Measurements from ENCODE around the gene ANAPC13. TPM values are rescaled to one million over a fixed set of nuclear protein-coding genes. Genes with fewer than 3 reads are reported as not detected.

The ANAPC13 gene, protein sequence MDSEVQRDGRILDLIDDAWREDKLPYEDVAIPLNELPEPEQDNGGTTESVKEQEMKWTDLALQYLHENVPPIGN
- 85.6 TPM for total RNA-seq
- long read RNA-seq, transcript ANAPC13-206 (3 exons, 1,420 nt): minor isoform, 5 of 126 reads
- long read RNA-seq, transcript ANAPC13-201 (3 exons, 1,209 nt): major isoform, 87 of 126 reads
- long read RNA-seq, transcript ANAPC13-203 (2 exons, 686 nt): minor isoform, 5 of 126 reads
- long read RNA-seq, transcript ANAPC13-204 (3 exons, 1,840 nt): minor isoform, 24 of 126 reads
- long read RNA-seq, partial matches to known transcripts: 1 of 126 reads
- long read RNA-seq, other reads (novel, unspliced or antisense): 4 of 126 reads

DNA sequence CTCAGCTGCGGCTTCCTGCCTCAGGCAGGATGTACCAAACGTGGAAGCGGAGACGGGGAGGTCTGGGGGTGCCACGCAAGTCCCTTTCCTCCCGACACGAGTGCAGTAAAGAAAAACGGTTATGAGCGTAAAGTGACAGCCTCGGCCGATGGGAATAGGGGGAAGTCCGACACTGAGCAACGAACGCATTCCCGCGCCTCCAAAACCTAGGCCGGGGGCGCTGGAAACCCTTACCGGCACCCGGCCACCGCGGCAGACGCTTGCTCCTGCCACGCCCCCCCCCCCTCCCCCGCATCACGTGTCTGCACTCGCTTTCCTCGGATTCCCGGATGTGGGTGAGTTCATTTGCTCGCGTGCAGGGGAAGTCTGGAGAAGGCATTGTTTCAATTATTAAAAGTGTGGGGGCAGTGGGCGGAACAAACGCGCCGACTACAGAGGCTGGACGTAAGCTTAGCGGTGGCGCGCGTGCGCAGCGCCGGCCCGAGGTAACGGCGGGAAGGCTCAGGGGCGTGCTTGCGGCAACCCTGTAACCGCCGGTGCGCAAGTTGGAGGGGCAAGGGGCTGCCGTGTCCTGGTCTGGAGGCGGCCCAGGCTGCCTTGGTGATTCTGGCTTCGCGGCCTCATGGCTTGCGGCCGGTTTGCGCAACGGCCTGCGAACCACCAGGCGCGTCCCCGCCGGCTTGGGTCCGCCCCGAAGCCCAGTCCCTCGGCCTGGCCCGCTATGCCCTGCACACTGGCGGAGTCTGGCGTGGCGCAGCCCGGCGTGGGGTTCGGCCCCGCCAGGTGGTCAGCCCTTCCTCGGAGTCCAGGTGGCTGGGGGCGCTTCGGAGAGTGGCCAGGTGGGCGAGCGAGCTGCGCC lies at the start of gene ANAPC13, which contains the start of gene CEP63:
TSS of gene ANAPC13 (minus strand) at position 268 of the 859 bp plus-strand sequence. CDS start 3,081 bp downstream, outside the sequence.
TSS of gene CEP63 (plus strand) at position 340 of the 859 bp plus-strand sequence. CDS start 9,264 bp downstream, outside the sequence.
- DNase-seq (ENCODE audit: low spot score): peak; percentile 96
- intact Hi-C loops (cut with DNase I): loop anchor here (10.0 kb wide), 1 partner anchor 681 kb away; the partner anchor contains the start of gene SRPRB

DNA sequence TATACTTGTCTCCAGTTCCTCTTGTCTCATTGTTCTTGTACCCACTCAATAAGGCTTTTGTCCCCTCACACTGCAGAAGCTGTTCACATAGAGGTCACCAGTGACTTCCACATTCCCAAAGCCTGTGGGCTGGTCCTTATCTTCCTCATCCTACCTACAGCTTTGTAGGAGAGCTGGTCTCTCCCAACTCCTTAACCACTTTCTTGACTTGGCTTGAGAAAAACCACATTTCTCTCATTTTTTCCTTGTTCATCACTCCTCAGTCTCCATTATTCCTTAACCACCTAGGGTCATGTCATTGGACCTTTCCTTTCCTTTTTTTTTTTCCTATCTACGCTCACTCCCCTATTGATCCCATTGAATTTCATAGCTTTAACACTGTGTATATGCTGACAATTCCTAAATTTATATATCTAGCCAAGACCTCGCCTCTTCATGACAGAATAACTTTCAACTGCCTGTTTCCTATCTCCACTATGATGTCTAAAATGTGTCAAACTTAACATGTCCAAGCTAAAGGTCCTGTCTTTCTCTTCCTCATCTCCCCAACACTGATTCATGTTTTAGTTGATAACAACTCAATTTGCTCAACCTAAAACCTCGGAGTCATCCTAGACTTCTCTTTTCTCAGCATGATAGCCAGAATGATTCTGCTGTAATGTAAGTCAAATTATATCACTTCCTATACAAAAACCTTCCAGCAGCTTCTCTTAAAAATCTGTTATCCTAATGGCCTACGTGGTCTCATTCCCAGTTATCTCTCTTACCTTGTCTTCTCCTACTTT lies 49.6 kb upstream of the ANAPC13 start:
- no peak for DNase-seq (ENCODE audit: low spot score)
- intact Hi-C loops (cut with DNase I): no loop called here

DNA sequence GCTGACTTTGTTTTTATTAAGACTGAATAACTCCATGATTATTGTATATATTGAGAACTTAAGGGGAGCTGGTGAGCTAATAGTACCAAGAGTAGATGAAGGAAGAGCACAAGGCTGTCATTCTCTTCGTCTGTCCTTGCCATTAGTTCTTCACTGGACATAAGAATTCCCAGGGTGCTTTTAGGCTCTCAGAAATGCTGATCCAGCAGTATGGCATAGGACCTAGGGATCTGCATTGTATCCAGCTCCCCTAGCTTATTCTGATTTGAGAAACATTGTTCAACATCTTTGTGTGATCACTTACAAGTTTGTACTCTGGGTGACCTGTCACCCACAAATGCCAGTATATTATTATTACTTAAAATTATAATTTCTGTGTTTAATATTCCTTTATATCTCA lies 47.7 kb upstream of the ANAPC13 start:
- DNase-seq (ENCODE audit: low spot score): no peak
- intact Hi-C loops (cut with DNase I): no loop called here

DNA sequence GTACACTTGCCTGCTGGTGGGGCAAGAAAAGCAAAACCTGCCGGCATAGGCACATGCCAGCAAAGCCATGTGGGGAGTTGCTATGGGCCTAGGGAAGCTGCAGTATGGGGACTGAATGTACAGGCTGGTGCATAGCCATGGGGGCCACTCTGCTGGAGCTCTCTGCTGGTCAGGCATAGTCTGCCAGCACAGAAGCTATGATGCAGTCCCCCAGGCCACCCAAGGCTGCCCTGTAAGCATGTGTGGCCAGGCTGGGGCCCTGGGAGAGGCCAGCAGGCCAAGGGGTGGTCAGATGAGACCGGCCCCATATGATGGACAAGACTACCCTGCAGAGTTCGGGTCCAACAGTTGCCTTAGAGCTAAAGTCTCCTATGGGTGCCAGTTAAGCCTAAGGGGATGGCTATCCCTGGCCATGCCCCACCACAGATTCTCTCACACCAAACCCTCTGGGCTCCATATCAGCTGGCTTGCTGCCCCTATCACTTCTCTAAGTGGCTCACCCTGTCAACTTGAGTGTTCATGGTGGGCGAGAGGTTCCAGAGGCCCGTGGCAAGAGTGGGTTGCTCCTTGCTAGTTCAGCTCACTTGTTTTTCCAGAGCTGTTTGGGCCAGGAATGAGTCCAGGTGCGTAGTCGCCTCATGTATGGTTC lies 41.9 kb upstream of the ANAPC13 start:
- intact Hi-C loops (cut with DNase I): no loop called here
- no peak for DNase-seq (ENCODE audit: low spot score)

DNA sequence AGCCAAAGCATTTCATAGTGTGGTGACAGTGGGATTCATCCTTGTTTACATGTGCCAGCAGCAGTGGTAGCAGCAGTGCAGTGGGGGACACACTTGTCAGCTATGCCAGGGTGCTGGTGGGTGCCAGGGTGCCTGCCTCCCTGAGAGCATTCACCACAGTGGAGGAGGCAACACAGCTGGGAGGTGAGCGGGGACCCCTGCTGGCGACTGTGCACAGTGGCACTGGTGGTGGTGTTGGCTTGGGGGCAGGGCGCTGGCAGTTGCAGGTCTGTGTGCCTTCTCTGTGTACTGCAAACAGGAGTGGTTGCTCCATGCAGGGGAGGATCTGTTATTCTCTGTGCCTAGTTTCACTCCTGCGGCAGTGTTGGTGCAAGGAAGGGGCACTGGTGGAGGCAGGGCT lies 41.3 kb upstream of the ANAPC13 start:
- peak; percentile 76 for DNase-seq (ENCODE audit: low spot score)

DNA sequence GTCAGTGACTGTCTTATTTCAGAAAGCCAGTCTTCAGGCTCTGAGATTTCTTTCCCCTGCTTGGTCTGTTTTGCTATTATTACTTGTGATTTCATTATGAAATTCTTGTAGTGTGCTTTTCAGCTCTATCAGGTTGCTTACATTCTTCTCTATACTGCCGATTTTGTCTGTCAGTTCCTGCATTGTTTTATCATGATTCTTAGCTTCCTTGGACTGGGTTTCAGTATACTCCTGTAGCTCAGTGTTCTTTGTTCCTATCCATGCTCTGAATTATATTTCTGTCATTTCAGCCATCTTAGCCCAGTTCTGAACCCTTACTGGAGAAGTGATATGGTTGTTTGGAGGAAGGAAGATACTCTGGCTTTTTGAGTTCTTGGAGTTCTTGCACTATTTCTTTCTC lies 40.5 kb upstream of the ANAPC13 start:
- DNase-seq (ENCODE audit: low spot score): no peak
- intact Hi-C loops (cut with DNase I): no loop called here

More for the DNA sequence above, 41.3 kb upstream of the ANAPC13 start:
- intact Hi-C loops (cut with DNase I): no loop called here

DNA sequence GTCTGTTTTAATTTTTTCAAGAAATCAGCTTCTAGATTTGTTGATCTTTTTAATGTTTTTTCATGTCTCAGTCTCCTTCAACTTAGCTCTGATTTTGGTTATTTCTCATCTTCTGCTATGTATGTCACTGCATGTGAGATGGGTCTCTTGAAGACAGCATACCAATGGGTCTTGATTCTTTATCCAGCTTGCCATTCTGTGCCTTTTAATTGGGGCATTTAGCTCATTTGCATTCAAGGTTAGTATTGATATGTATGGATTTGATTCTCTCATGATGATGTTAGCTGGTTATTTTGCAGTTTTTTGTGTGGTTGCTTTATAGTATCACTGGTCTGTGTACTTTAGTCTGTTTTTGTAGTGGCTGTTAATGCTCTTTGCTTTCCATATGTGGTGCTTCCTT lies 39.5 kb upstream of the ANAPC13 start:
- no peak for DNase-seq (ENCODE audit: low spot score)
- intact Hi-C loops (cut with DNase I): no loop called here

DNA sequence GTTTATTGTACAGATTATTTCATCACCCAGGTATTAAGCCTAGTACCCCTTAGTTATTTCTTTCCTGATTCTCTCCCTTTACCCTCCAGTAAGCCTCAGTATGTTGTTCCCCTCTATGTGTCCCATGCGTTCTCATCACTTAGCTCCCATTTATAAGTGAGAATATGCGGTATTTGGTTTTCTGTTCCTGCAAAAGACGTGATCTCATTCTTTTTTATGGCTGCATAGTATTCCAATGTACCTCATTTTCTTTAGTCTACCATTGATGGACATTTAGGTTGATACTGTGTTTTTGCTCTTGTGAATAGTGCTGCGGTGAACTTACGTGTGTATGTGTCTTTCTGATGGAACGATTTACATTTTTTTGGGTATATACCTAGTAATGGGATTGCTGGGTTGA lies 36.8 kb upstream of the ANAPC13 start:
- intact Hi-C loops (cut with DNase I): no loop called here
- no peak for DNase-seq (ENCODE audit: low spot score)

DNA sequence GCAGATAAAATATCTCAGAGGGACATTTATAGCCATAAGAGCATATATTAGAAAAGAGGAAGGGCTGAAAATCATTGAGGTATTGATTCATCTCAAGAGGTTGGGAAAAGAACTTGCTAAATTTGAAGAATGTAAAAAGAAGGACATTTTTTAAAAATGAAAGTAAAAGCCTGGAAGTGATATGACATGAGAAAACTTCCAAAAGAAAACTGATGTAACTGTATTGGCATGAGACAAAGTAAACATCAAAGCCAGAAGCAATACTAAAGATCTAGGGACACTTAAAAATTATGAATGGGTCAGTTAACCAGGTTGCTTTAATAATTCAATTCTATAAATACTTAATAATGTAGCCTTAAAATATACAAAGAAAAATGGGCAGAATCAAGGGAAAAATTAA lies 32.0 kb upstream of the ANAPC13 start:
- no peak for DNase-seq (ENCODE audit: low spot score)
- intact Hi-C loops (cut with DNase I): no loop called here

DNA sequence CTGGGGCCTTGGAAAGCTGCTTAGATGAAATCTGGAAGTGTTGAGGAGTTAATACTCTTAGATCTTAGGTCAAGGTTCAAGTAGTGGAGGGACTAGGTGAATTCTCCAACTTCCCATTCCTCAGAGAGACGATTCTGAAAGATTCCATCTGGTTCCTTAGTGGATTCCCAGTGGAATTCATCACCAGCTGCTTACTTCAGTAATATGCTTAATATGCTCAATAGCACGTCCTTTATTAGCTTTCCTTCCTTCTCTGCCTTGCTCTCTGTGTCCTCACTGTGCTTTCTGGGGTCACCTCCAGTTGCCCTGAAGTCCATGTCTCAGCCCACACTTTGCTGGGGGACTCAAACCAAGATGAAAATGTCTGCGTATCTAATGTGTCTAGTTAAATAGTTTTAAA lies 31.1 kb upstream of the ANAPC13 start:
- intact Hi-C loops (cut with DNase I): no loop called here

DNA sequence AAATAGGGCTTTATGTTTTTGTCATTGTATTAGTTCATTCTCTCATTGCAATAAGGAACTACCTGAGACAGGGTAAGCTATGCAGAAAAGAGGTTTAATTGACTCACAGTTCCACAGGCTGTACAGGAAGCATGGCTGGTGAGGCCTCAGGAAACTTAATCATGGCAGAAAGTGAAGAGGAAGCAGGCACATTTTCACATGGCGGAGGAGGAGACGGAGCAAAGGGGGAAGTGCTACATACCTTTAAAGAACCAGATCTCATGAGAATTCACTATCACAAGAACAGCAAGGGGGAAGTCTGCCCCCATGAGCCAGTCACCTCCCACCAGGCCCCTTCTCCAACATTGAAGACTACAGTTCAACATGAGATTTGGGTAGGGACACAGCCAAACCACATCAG lies 25.7 kb upstream of the ANAPC13 start:
- intact Hi-C loops (cut with DNase I): no loop called here
- DNase-seq (ENCODE audit: low spot score): peak; percentile 78

More for the DNA sequence above, 31.1 kb upstream of the ANAPC13 start:
- no peak for DNase-seq (ENCODE audit: low spot score)

DNA sequence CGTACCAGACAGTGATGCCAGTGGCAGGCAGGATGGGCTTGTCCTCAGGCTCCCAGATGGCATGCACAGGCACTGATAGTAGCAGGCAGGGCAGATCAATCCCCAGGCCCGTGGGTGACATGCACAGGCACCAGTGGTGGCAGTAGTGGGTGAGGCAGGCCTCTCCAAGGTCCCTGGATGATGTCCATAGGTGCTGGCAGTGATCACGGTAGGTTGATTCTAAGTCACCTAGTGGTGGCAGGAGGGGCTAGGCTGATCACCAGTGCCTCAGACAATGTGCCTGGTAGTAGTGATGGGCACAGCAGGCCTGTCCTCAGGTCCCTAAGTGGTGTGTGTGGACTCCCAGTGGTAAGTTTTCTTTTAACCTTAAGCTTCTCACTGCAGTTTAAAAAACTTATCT lies 19.7 kb upstream of the ANAPC13 start:
- no peak for DNase-seq (ENCODE audit: low spot score)
- intact Hi-C loops (cut with DNase I): no loop called here

DNA sequence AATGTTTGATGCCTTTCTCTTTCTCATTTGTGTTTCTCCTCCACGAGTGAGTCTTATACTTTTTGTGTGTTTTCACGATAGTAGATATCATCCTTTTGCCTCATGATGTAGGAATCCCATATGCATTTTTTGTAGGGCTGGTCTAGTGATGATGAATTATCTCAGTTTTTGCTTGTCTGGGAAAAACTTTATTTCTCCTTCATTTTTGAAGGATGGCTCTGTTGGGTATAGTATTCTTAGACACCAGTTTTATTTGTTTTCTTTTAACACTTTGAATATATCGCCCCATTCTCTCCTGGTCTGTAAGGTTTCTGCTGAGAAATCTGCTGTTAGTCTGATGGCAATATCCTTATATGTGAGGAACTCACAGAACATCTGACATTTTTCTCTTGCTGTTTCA lies 18.3 kb upstream of the ANAPC13 start:
- no peak for DNase-seq (ENCODE audit: low spot score)
- intact Hi-C loops (cut with DNase I): no loop called here

DNA sequence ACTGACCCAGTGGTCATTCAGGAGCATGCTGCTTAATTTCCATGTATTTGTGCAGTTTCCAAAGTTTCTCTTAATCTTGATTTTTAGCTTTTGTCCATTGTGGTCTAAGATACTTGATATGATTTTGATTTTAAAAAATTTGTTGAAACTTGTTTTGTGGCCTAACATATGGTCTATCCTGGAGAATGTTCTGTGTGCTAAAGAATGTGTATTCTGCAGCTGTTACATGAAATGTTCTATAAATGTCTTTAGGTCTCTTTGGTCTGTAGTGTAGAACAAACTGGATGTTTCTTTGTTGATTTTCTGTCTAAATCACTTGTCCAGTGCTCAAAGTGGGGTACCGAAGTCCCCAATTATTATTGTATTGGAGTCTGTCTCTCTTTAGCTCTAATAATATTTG lies 17.5 kb upstream of the ANAPC13 start:
- no peak for DNase-seq (ENCODE audit: low spot score)
- intact Hi-C loops (cut with DNase I): no loop called here

DNA sequence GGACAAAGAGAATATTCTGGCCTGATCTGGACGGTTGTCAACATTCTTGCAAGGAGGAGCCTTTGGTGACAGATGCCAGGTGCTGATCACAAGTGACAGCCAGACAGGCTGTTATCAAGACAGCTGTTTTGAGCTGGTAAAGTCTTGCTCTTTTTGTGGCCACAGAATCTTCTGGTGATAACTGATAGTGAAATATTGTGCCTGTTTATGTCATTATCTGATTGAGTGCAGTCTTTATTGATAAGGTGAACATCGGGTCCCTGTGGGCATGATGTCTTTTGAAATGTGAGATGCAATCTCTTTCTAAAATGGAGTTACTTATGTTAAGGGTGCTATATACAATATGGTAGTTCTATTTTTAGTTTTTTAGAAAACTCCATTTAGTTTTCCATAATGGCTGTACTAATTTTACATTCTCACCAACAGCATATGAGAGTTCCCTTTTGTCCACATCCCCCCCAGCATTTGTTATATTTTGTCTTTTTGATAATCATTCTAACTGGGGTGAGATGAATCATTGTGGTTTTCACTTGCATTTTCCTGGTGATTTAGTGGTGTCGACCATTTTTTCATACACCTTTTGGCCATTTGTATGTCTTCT lies 10.8 kb upstream of the ANAPC13 start:
- intact Hi-C loops (cut with DNase I): no loop called here
- no peak for DNase-seq (ENCODE audit: low spot score)

DNA sequence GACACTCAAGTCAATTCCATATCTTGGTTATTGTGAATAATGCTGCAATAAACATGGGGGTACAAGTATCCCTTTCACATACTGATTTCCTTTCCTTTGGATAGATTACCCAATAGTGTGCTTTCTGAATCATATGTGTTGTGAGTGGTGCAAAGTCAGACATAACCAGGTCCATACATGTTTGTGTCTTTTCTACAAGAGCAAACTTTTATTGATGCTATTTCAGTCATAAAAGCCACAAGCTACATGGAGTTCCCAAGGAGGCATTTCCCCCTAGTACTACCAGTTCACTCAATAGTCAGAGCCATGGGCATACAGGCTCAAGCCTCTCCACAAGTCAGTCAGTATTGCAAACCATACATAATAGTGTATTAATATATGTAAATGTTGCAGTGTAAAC lies 10.2 kb upstream of the ANAPC13 start:
- DNase-seq (ENCODE audit: low spot score): no peak
- intact Hi-C loops (cut with DNase I): no loop called here

DNA sequence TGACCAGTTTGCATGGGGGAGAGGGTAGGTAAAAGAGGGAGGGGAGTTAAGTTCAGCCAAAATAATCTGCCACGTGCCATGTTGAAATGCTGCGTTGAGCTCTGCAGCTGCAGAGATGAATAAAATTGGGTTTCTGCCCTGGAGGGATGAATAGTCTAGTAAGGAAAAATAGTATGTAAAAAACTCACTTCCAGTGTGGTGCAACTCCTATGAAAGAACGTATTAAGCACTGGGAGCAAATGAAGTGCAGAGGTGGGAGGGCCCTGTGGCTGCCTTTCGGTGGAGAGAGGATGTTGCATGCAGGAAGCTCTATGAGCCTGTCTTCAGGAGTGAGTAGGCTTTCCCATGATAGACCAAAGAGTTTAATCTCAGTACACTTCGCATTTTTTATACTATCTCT lies 8.7 kb upstream of the ANAPC13 start:
- intact Hi-C loops (cut with DNase I): no loop called here
- no peak for DNase-seq (ENCODE audit: low spot score)

DNA sequence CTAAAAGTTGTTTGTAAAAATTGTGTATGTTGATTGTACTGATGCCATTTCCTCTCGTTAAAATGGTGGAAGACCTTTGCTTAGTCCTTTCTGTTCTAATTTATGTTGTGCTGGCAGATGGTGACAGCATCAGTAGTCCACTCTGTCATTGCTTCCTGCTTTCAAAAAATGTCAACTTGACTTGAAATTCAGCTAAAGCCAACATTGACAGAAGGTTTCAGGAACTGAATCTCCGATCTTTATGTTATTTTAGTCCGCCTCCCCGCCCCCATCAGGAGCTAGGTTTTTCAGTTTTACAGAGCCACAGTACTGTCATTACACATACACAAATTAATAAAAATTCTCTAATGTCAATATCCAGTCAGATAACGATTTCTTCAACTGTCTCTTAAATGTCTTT lies 1.6 kb upstream of the ANAPC13 start:
- intact Hi-C loops (cut with DNase I): loop anchor here (10.0 kb wide), 1 partner anchor 683 kb away; the partner anchor contains the start of gene SRPRB
- no peak for DNase-seq (ENCODE audit: low spot score)

DNA sequence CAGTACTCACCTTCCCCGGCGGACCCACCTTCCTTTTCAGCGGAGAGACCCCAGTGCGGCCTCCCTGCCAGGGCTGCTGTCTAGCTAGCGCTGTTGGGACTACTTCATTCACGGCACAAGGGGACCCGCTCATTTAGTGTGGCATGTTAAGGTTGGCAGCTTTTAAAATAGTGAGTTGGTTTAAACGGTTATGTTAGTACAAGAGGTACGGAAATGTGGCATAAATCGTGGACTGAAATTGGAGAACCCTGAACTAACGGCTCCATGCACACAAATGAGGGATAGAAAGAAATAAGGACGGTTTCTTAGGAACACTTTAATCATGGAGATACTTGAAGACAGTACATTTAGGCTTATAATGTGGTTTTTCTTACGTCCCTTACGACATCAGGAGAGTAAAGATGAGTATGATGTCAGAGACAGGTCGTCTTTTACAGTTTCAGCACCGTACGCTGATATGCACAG lies 824 bp upstream of the ANAPC13 start:
- no peak for DNase-seq (ENCODE audit: low spot score)
- intact Hi-C loops (cut with DNase I): loop anchor here (10.0 kb wide), 1 partner anchor 682 kb away; the partner anchor contains the start of gene SRPRB
